Measurements from ENCODE around the gene PTGS2.
"Not testable (repeated sequence)": the region's sequence is repeated elsewhere in the genome, so short reads cannot be mapped to it uniquely, and the experiment has no call there.

PTGS2 gene

GRCh38 chr1:186670297-186671135 lies 9.7 kb downstream of the PTGS2 start:
- DNase-seq (ENCODE audit: low read depth) = no peak

- DNase-seq (ENCODE audit: low read depth) = not testable (repeated sequence)
Observed at GRCh38 chr1:186669784-186670183, 10.4 kb downstream of the PTGS2 start.

GRCh38 chr1:186664217-186664616 lies 16.0 kb downstream of the PTGS2 start:
- not testable (repeated sequence) for DNase-seq (ENCODE audit: low read depth)

GRCh38 chr1:186662752-186663151 lies 17.5 kb downstream of the PTGS2 start:
- DNase-seq (ENCODE audit: low read depth) = no peak

DNA sequence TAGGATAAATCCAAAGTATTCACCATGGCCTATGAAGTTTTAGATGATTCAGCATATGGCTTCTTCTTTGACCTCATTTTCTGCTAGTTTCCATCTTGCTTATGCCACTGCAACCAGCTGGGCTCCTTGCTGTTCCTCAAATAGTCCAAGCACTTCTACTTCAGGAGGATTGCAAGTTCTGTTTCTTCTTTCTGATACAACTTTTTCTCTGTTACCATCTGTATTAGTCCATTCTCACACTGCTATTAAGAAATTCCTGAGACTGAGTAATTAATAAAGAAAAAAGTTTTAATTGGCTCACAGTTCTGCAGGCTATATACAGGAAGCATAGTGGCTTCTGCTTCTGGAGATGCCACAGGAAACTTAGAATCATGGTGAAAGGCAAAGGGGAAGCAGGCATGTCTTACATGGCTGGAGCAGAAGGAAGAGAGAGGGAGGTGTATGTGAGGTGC lies 20.3 kb downstream of the PTGS2 start:
- DNase-seq (ENCODE audit: low read depth) = no peak

GRCh38 chr1:186658999-186659398 lies 21.2 kb downstream of the PTGS2 start:
- DNase-seq (ENCODE audit: low read depth) = no peak

DNA sequence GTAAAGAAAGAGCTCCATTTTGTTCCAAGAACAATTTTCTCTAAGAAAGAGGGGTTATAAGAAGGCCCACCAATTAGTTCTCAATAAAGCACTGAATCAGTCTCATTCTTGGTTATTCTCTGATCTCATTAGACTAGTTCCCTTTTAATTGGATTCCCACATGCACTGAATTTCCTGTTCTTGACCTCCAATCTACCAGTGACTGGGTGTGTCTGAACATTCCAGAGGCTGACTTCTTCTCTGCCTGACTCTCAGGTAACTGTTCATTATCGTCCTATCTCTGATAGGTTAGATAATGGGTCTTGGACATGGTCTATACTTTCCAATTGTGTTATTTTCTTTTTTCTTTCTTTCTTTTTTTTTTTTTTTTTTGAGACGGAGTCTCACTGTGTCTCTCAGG lies 22.7 kb downstream of the PTGS2 start:
- no peak for DNase-seq (ENCODE audit: low read depth)

DNA sequence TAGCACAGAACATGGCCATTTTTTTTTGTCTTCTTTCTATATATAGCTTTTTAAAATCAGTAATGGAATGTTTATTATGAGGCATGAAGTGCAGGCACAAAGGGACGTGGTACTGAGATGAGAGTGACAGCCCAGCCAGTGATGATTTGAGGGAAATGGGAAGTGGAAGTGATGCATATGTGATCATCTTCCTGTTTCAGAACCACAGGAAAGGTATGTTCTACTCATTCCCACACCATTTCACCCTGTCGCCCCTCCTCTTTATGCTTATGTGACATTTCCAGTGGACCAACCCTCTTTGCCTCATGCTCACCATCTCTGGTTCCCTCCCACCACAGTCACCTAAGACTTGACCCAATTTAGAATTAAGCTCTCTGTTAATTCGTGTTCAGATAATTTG lies 24.3 kb downstream of the PTGS2 start:
- no peak for DNase-seq (ENCODE audit: low read depth)

GRCh38 chr1:186654741-186655140 lies 25.5 kb downstream of the PTGS2 start:
- no peak for DNase-seq (ENCODE audit: low read depth)

DNA sequence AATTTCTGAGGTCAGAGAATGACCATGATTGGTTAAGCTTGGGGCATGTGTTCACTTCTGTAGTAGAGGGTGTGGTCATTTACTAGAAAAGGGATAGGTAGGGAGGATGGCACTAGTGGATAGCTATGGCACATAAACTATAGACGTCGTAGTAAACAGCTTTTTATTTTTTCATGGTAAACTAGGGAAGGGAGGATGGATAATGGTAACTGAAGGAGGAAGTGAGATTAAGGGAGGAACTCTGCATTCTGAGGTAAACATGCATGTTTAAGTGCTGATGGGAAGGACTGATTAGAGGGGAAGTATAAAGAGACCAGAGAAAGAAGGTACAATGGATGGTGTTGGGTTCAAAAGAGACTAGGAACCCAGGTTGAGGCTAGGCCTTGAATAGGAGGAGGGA lies 26.9 kb downstream of the PTGS2 start:
- no peak for DNase-seq (ENCODE audit: low read depth)

DNA sequence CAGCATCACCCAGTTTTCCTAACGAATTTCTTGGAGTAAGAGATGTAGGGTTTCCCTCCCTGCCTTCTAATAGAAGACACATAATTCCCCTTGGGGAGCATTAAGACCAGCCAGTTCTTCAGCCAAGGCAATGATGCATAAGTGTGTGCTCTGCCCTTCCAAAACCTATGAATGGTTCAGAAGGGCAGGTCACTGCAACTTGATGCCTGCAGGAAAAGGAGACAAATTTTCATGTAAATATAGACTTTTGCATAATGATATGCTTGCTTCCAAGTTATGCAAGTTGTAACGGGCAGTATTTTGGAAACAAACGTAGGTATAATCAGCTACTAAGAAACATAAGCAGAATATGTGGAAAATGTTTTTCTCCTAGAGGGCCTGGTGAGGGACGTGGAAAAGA lies 31.6 kb downstream of the PTGS2 start:
- DNase-seq (ENCODE audit: low read depth) = no peak

DNA sequence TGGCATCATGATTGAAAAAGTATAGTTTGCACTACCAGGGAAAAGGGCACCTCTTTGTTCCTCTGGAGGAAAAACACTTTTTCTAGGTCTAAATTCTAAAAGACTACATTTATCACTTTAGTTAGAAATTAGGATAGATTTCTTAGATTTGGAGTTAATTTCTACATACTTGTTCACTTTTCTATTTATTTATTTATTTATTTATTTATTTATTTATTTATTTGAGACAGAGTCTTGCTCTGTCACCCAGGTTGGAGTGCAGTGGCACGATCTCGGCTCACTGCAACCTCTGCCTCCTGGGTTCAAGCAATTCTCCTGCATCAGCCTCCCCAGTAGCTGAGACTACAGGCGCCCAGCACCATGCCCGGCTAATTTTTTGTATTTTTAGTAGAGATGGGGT lies 32.2 kb downstream of the PTGS2 start:
- not testable (repeated sequence) for DNase-seq (ENCODE audit: low read depth)

- DNase-seq (ENCODE audit: low read depth) = no peak
Observed at GRCh38 chr1:186643614-186644013, 36.6 kb downstream of the PTGS2 start.

- not testable (repeated sequence) for DNase-seq (ENCODE audit: low read depth)
Observed at GRCh38 chr1:186637567-186637966, 42.7 kb downstream of the PTGS2 start.

DNA sequence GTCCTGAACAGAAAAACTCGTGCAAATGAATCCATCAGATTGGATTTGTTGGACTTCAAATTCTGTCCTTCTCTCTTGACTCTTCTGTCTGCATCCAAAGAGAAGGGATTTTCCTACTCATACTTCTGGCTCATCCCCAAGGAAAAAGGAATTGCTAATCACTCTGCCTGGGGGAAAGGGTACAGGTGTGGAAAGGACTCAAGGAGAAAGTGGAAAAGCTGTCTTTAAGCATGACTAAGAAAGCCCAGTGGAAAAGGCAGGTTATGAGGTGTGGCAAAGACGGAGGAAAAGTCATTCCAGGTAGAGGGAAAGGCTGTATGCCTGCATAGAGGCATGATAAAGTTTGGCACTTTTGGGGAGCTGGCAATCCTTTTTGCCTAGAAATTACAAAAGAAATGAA lies 43.4 kb downstream of the PTGS2 start:
- no peak for DNase-seq (ENCODE audit: low read depth)

DNA sequence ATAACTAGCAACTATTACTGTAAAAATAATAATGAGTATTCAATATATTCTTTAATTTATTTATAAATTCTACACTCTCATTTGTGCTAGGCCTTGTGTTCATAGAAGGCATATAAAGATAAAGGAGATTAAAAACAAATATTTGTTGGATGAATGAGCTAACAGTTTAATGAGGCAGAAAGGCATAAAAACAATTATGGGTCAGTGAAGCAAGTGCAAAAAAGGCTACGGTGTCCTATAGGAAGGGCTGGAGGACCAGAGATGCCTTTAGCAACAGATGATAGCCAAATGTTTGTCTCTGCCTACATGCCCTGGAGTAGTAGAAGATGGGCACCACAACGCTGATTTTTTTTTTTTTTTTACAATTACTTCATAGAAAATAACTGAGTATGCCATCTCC lies 45.7 kb downstream of the PTGS2 start:
- DNase-seq (ENCODE audit: low read depth) = no peak

GRCh38 chr1:186633116-186633515 lies 47.1 kb downstream of the PTGS2 start:
- no peak for DNase-seq (ENCODE audit: low read depth)

DNA sequence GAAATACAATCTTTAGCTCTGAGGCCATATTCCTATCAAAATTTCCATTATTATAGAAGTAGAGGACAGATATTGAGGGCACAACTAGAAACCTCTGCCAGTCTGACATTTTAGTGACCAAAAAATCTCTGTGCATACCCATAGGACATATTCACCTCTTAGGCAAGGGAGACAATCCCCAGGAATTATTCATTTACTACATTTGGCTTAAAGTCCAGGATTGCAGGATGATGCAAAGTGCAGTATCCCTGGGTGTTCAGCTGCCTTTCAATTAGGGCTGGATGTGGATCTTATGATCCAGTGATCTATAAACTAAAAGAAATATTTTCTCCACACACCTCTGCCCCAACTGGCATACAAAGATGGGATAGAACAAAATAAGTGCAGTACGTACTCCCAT lies 50.9 kb downstream of the PTGS2 start:
- no peak for DNase-seq (ENCODE audit: low read depth)

GRCh38 chr1:186628910-186629309 lies 51.3 kb downstream of the PTGS2 start:
- no peak for DNase-seq (ENCODE audit: low read depth)

DNA sequence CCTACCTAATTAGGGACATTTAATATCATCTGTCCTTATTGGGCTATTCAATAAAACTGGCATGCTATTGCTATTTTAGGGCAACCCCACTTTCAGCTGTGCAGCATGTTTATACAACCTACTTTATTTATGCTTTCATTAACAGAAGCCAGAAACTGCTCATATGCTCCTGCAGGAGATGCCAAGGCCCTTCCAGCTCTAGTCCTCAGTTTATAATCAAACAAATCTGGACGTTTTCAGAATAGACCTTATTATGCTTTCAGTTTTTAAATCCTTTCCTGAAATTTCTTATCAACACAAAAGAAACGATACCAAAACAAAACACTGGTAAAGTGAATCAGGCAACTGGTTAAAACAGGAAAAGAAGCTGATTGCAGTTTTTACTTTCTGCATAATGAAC lies 53.2 kb downstream of the PTGS2 start:
- DNase-seq (ENCODE audit: low read depth) = no peak

GRCh38 chr1:186626356-186626932 lies 53.8 kb downstream of the PTGS2 start:
- no peak for DNase-seq (ENCODE audit: low read depth)

GRCh38 chr1:186623551-186623950 lies 56.7 kb downstream of the PTGS2 start:
- DNase-seq (ENCODE audit: low read depth) = no peak
